Measurements from ENCODE around the gene PGA3. TPM values are rescaled to one million over a fixed set of nuclear protein-coding genes. Genes with fewer than 3 reads are reported as not detected.
"Not testable (repeated sequence)": the region's sequence is repeated elsewhere in the genome, so short reads cannot be mapped to it uniquely, and the experiment has no call there.

PGA3 gene
- total RNA-seq, 2 experiments from 2014 or later = not detected

- no peak for DNase-seq
- no peak overlapping the region for H3K27ac Mint-ChIP-seq
- POLR2A ChIA-PET = interaction anchor here (0.6 kb wide), 1 partner anchor 107 kb away, joined by 3 read pairs; no protein-coding TSS in a partner anchor
- CTCF ChIA-PET = no interaction called here
- peaks cover 53% of the 10 kb centered on the region for H3K4me1 Mint-ChIP-seq (ENCODE audit: low read depth)
- no peak overlapping the region for H3K4me3 Mint-ChIP-seq
- H3K9me3 Mint-ChIP-seq = no peaks in the 10 kb centered on the region
- intact Hi-C loops (cut with micrococcal nuclease) = loop anchor here (10.0 kb wide), 1 partner anchor 318 kb away; the partner anchor contains the start of gene CCDC86
- H3K36me3 Mint-ChIP-seq = no peaks in the 10 kb centered on the region
- H3K27me3 Mint-ChIP-seq = peaks cover 2% of the 10 kb centered on the region
Observed at GRCh38 chr11:61163021-61163420, 40.3 kb upstream of the PGA3 start.

GRCh38 chr11:61163714-61164605 is 39.4 kb upstream of the PGA3 start:
- ChIA-PET CTCF (no interaction called here), POLR2A (interaction anchor here (0.6 kb wide), 1 partner anchor 106 kb away, joined by 3 read pairs; no protein-coding TSS in a partner anchor)
- H3K4me3 Mint-ChIP-seq = peak overlapping the region; percentile 4
- DNase-seq = peak; percentile 41
- H3K4me1 Mint-ChIP-seq (ENCODE audit: low read depth) = peaks cover 46% of the 10 kb centered on the region
- intact Hi-C loops (cut with micrococcal nuclease) = loop anchor here (10.0 kb wide), 1 partner anchor 319 kb away; the partner anchor contains the start of gene CCDC86
- H3K27ac Mint-ChIP-seq = peak overlapping the region; percentile 79
- no peaks in the 10 kb centered on the region for H3K36me3 Mint-ChIP-seq
- H3K27me3 Mint-ChIP-seq = peaks cover 2% of the 10 kb centered on the region
- no peaks in the 10 kb centered on the region for H3K9me3 Mint-ChIP-seq

- H3K4me3 Mint-ChIP-seq = no peak overlapping the region
- peaks cover 40% of the 10 kb centered on the region for H3K4me1 Mint-ChIP-seq (ENCODE audit: low read depth)
- no peaks in the 10 kb centered on the region for H3K9me3 Mint-ChIP-seq
- H3K27ac Mint-ChIP-seq = peak overlapping the region; percentile 8
- H3K36me3 Mint-ChIP-seq = no peaks in the 10 kb centered on the region
- DNase-seq = no peak
- CTCF ChIA-PET = no interaction called here
- H3K27me3 Mint-ChIP-seq = peaks cover 2% of the 10 kb centered on the region
- intact Hi-C loops (cut with micrococcal nuclease) = loop anchor here (10.0 kb wide), 1 partner anchor 320 kb away; the partner anchor contains the start of gene CCDC86
- POLR2A ChIA-PET = no interaction called here
Observed at GRCh38 chr11:61164606-61165424, 38.5 kb upstream of the PGA3 start.

GRCh38 chr11:61165785-61166184 is 37.5 kb upstream of the PGA3 start:
- H3K9me3 Mint-ChIP-seq, H3K36me3 Mint-ChIP-seq, H3K27ac Mint-ChIP-seq, H3K4me3 Mint-ChIP-seq, H3K27me3 Mint-ChIP-seq, CTCF ChIA-PET, DNase-seq, POLR2A ChIA-PET: not testable (repeated sequence)
- intact Hi-C loops (cut with micrococcal nuclease) = loop anchor here (10.0 kb wide), 1 partner anchor 321 kb away; the partner anchor contains the start of gene CCDC86
- peaks cover 31% of the 10 kb centered on the region for H3K4me1 Mint-ChIP-seq (ENCODE audit: low read depth)

- H3K27me3 Mint-ChIP-seq = not testable (repeated sequence)
- intact Hi-C loops (cut with micrococcal nuclease) = loop anchor here (10.0 kb wide), 1 partner anchor 322 kb away; the partner anchor contains the start of gene CCDC86
Observed at GRCh38 chr11:61166331-61166730, 37.0 kb upstream of the PGA3 start.

GRCh38 chr11:61168042-61168688 is 35.1 kb upstream of the PGA3 start:
- H3K4me1 Mint-ChIP-seq (ENCODE audit: low read depth) = peaks cover 30% of the 10 kb centered on the region
- DNase-seq = no peak
- H3K9me3 Mint-ChIP-seq = peaks cover 1% of the 10 kb centered on the region
- H3K27ac Mint-ChIP-seq = no peak overlapping the region
- POLR2A ChIA-PET = no interaction called here
- H3K27me3 Mint-ChIP-seq = peaks cover 2% of the 10 kb centered on the region
- H3K36me3 Mint-ChIP-seq = no peaks in the 10 kb centered on the region
- no peak overlapping the region for H3K4me3 Mint-ChIP-seq
- intact Hi-C loops (cut with micrococcal nuclease) = loop anchor here (10.0 kb wide), 1 partner anchor 323 kb away; the partner anchor contains the start of gene CCDC86
- CTCF ChIA-PET = interaction anchor here (1.3 to 2.0 kb wide), 2 partner anchors 19 to 198 kb away, joined by 4 to 9 read pairs; no protein-coding TSS in a partner anchor

More at GRCh38 chr11:61166331-61166730, 37.0 kb upstream of the PGA3 start:
- H3K9me3 Mint-ChIP-seq, DNase-seq, H3K27ac Mint-ChIP-seq, H3K4me3 Mint-ChIP-seq, POLR2A ChIA-PET, H3K36me3 Mint-ChIP-seq, CTCF ChIA-PET: not testable (repeated sequence)
- H3K4me1 Mint-ChIP-seq (ENCODE audit: low read depth) = peaks cover 30% of the 10 kb centered on the region

- Mint-ChIP-seq H3K4me3 (no peak overlapping the region), H3K27ac (no peak overlapping the region), H3K4me1 (ENCODE audit: low read depth) (peaks cover 29% of the 10 kb centered on the region), H3K9me3 (peaks cover 2% of the 10 kb centered on the region), H3K36me3 (no peaks in the 10 kb centered on the region), H3K27me3 (peaks cover 2% of the 10 kb centered on the region)
- DNase-seq = no peak
- POLR2A ChIA-PET = no interaction called here
- CTCF ChIA-PET = interaction anchor here (1.3 to 2.0 kb wide), 2 partner anchors 19 to 199 kb away, joined by 4 to 9 read pairs; no protein-coding TSS in a partner anchor
- intact Hi-C loops (cut with micrococcal nuclease) = loop anchor here (10.0 kb wide), 1 partner anchor 324 kb away; the partner anchor contains the start of gene CCDC86
Observed at GRCh38 chr11:61168800-61169199, 34.5 kb upstream of the PGA3 start.

GRCh38 chr11:61170566-61170965 is 32.7 kb upstream of the PGA3 start:
- CTCF ChIA-PET = no interaction called here
- no peak for DNase-seq
- intact Hi-C loops (cut with micrococcal nuclease) = no loop called here
- H3K36me3 Mint-ChIP-seq = no peaks in the 10 kb centered on the region
- H3K4me3 Mint-ChIP-seq = no peak overlapping the region
- no peaks in the 10 kb centered on the region for H3K27me3 Mint-ChIP-seq
- peaks cover 16% of the 10 kb centered on the region for H3K4me1 Mint-ChIP-seq (ENCODE audit: low read depth)
- no peak overlapping the region for H3K27ac Mint-ChIP-seq
- H3K9me3 Mint-ChIP-seq = peaks cover 2% of the 10 kb centered on the region
- POLR2A ChIA-PET = interaction anchor here (1.1 kb wide), 1 partner anchor 13 kb away, joined by 3 read pairs; no protein-coding TSS in a partner anchor

- no peak overlapping the region for H3K27ac Mint-ChIP-seq
Observed at GRCh38 chr11:61171907-61172306, 31.4 kb upstream of the PGA3 start.

GRCh38 chr11:61172356-61172755 is 31.0 kb upstream of the PGA3 start:
- Mint-ChIP-seq H3K36me3 (no peaks in the 10 kb centered on the region), H3K9me3 (peaks cover 2% of the 10 kb centered on the region), H3K27ac (no peak overlapping the region), H3K4me3 (no peak overlapping the region), H3K4me1 (ENCODE audit: low read depth) (peaks cover 14% of the 10 kb centered on the region), H3K27me3 (peaks cover 2% of the 10 kb centered on the region)
- DNase-seq = no peak
- CTCF ChIA-PET = no interaction called here
- intact Hi-C loops (cut with micrococcal nuclease) = no loop called here
- POLR2A ChIA-PET = no interaction called here

More at GRCh38 chr11:61171907-61172306, 31.4 kb upstream of the PGA3 start:
- DNase-seq = no peak
- Mint-ChIP-seq H3K4me1 (ENCODE audit: low read depth) (peaks cover 16% of the 10 kb centered on the region), H3K4me3 (no peak overlapping the region), H3K9me3 (peaks cover 2% of the 10 kb centered on the region), H3K27me3 (peaks cover 2% of the 10 kb centered on the region), H3K36me3 (no peaks in the 10 kb centered on the region)
- ChIA-PET POLR2A (no interaction called here), CTCF (no interaction called here)
- intact Hi-C loops (cut with micrococcal nuclease) = no loop called here

- H3K27me3 Mint-ChIP-seq = peaks cover 2% of the 10 kb centered on the region
- H3K27ac Mint-ChIP-seq = no peak overlapping the region
- H3K36me3 Mint-ChIP-seq = no peaks in the 10 kb centered on the region
- DNase-seq = no peak
- ChIA-PET CTCF (no interaction called here), POLR2A (no interaction called here)
- intact Hi-C loops (cut with micrococcal nuclease) = no loop called here
- H3K4me3 Mint-ChIP-seq = no peak overlapping the region
- H3K9me3 Mint-ChIP-seq = peaks cover 2% of the 10 kb centered on the region
- H3K4me1 Mint-ChIP-seq (ENCODE audit: low read depth) = peaks cover 11% of the 10 kb centered on the region
Observed at GRCh38 chr11:61172888-61173287, 30.4 kb upstream of the PGA3 start.

Data from activated CD4-positive, alpha-beta memory T cell treated with anti-CD3 and anti-CD28 coated beads for 36 hours (primary cell).